ENCODE data around the gene TTC16.

TTC16 gene

DNA sequence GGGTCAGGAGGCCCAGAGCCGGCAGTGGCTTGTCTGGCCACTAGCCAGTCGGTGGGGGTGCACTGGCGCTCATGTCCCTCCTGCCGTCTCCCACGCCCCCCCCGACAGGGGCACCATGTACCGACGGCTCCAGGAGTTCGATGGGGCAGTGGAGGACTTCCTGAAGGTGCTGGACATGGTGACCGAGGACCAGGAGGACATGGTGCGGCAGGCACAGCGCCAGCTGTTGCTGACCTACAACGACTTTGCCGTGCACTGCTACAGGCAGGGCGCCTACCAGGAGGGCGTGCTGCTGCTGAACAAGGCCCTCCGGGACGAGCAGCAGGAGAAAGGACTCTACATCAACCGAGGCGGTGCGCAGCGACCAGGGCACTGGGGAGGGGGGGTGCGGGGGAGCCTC lies 8.1 kb downstream of the TTC16 start:
- H3K36me3 ChIP-seq (ENCODE audit: insufficient read depth, low read length) = no peaks in the 10 kb centered on the region
- no peaks in the 10 kb centered on the region for H3K9me3 ChIP-seq (ENCODE audit: low read length)
- no peak overlapping the region for H3K27ac ChIP-seq (ENCODE audit: low read depth, low read length)
- H3K27me3 ChIP-seq (ENCODE audit: control insufficient read depth in 1 of 2, insufficient read depth in 2 of 2, low read length in 2 of 2) = peaks cover 0 to 4% of the 10 kb centered on the region in 2 donors
- no peak overlapping the region for H3K4me3 ChIP-seq (ENCODE audit: low read depth in 1 of 2, low read length in 2 of 2)
- H3K4me1 ChIP-seq (ENCODE audit: insufficient read depth, low read length) = no peaks in the 10 kb centered on the region
- H3K9ac ChIP-seq (ENCODE audit: low read length) = no peak overlapping the region

DNA sequence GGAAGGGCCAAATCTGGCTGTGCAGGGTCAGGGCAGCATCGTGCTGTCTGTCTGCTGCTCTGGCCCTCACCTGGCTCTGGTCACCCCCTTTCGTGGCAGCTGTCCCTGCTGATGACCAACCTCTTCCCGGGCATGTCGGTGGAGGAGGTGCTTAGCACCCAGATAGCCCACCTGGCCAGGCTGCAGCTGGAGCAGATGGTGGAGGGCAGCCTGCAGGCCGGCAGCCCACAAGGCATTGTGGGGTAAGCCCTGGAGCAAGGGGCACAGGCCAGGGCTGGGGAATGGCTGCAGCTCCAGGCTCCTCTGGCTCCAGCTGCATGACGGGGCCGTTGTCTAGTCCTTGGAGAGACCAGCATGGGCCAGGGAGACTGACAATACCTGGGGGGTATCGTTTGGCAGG lies 11.0 kb downstream of the TTC16 start:
- Histone ChIP-seq H3K4me3 (ENCODE audit: low read depth in 1 of 2, low read length in 2 of 2) (no peak overlapping the region), H3K27ac (ENCODE audit: low read depth, low read length) (no peak overlapping the region), H3K36me3 (ENCODE audit: insufficient read depth, low read length) (no peaks in the 10 kb centered on the region)

DNA sequence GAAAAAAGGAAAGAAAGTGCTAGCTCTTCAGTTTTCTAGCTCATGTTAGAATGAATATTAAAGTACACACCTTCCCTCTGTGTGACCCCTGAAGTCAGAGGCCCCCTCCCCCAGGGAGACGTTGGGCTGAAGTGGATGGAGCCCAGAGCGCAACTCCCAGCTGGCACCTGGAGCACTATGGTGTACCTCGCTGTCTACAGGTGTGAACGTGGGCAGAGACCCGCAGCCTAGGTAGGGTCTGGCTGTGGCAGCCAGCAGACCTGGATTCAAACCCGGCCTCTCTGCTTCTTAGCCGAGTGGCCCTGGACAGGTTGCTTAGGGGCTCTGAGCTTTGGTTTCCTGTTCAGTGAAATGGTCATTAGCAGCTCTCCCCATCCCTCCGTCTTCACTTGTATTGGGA lies 12.9 kb downstream of the TTC16 start:
- Histone ChIP-seq H3K4me3 (ENCODE audit: low read depth in 1 of 2, low read length in 2 of 2) (no peak overlapping the region), H3K27ac (ENCODE audit: low read depth, low read length) (no peak overlapping the region), H3K4me1 (ENCODE audit: insufficient read depth, low read length) (peaks cover 7% of the 10 kb centered on the region), H3K9me3 (ENCODE audit: low read length) (no peaks in the 10 kb centered on the region), H3K9ac (ENCODE audit: low read length) (no peak overlapping the region), H3K27me3 (ENCODE audit: control insufficient read depth in 1 of 2, insufficient read depth in 2 of 2, low read length in 2 of 2) (peaks cover 0 to 4% of the 10 kb centered on the region in 2 donors), H3K36me3 (ENCODE audit: insufficient read depth, low read length) (no peaks in the 10 kb centered on the region)

More for the DNA sequence above, 11.0 kb downstream of the TTC16 start:
- Histone ChIP-seq H3K9ac (ENCODE audit: low read length) (no peak overlapping the region), H3K27me3 (ENCODE audit: control insufficient read depth in 1 of 2, insufficient read depth in 2 of 2, low read length in 2 of 2) (peaks cover 0 to 4% of the 10 kb centered on the region in 2 donors), H3K9me3 (ENCODE audit: low read length) (no peaks in the 10 kb centered on the region), H3K4me1 (ENCODE audit: insufficient read depth, low read length) (peaks cover 3% of the 10 kb centered on the region)

DNA sequence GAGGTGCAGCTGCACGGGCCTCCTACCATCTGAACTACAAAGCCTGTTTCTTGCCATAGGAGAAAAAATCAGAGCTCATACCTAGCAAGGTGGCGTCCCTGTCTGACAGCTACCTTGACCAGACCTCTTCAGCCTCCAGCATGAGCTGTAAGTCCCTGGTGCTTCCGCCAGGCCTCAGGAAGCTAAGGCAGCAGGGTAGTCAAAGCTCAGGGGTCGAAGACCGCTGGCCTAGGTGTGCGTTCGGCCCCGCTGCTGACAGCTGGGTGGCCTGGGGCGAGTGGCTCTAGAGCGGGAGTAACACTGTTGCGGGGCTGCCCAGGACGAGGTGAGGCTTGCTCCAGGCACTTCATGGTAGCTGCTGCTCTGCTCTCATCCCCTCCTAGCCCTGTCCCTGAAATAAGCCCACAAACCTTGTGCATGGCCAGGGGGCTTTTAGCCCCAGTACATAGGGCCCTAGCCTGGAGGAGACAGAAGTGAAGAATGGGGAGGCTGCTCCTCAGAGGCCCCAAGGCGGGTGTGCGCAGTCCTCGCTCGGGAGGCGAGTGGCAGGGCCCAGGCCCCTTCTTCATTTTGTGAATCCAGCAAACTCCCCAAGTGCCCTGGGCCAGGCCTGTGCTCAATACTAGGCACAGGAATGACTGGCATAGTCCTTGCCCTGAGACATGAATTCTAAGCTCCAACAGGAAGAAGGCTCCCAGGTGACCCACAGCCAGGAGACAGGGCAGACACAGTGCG lies 13.8 kb downstream of the TTC16 start:
- Histone ChIP-seq H3K36me3 (ENCODE audit: insufficient read depth, low read length) (no peaks in the 10 kb centered on the region), H3K4me3 (ENCODE audit: low read depth in 1 of 2, low read length in 2 of 2) (no peak overlapping the region), H3K27me3 (ENCODE audit: control insufficient read depth in 1 of 2, insufficient read depth in 2 of 2, low read length in 2 of 2) (no peaks in the 10 kb centered on the region), H3K9ac (ENCODE audit: low read length) (no peak overlapping the region), H3K9me3 (ENCODE audit: low read length) (no peaks in the 10 kb centered on the region), H3K27ac (ENCODE audit: low read depth, low read length) (no peak overlapping the region), H3K4me1 (ENCODE audit: insufficient read depth, low read length) (peaks cover 15% of the 10 kb centered on the region)

DNA sequence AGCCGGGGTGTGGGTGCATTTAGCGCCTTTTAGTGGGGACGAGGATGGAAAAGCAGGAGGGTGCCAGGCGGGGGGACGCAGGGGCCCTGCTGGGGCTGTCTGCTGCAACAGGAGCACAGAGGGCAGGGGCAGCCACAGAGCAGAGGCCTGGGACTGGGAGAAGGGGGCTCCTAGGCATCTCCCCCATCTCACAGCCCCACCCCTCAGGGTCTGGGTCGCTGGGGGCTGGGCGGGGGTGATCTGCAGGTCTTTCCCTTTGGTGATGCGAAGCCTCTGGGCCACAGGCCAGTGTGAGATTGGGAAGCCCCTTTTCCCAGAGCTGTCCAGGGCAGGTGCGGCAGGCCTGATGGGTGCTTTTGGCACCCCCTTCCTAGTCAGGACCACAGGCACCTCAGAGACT lies 14.4 kb downstream of the TTC16 start:
- Histone ChIP-seq H3K9ac (ENCODE audit: low read length) (no peak overlapping the region), H3K36me3 (ENCODE audit: insufficient read depth, low read length) (no peaks in the 10 kb centered on the region), H3K4me3 (ENCODE audit: low read depth in 1 of 2, low read length in 2 of 2) (no peak overlapping the region), H3K4me1 (ENCODE audit: insufficient read depth, low read length) (peaks cover 15% of the 10 kb centered on the region), H3K27me3 (ENCODE audit: control insufficient read depth in 1 of 2, insufficient read depth in 2 of 2, low read length in 2 of 2) (no peaks in the 10 kb centered on the region), H3K9me3 (ENCODE audit: low read length) (no peaks in the 10 kb centered on the region), H3K27ac (ENCODE audit: low read depth, low read length) (no peak overlapping the region)

DNA sequence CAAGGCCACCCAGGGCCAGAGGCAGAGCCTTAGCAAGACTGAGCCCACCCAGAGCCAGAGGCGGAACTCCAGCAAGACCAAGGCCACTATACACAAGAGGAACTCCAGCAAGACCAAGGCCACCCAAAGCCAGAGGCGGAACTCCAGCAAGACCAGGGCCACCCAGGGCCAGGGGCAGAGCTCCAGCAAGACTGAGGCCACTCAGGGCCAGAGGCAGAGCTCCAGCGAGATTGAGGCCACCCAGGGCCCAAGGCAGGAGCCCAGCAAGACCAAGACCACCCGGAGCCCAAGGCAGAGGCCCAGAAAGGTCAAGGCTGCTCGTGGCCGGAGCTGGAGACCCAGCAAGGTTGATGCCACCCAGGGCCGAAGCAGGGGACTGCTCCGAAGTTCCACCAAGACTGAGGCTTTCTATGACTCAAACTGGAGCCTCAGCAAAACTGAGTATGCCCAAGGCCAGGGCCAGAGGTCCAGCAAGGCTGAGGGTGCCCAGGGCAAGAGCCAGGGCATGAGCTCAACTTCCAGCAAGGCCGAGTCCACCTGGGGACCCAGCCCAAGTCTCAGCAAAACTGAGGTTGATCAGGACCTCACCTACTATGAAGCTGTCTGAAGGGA lies 15.0 kb downstream of the TTC16 start:
- no peaks in the 10 kb centered on the region for H3K36me3 ChIP-seq (ENCODE audit: insufficient read depth, low read length)
- no peak overlapping the region for H3K4me3 ChIP-seq (ENCODE audit: low read depth in 1 of 2, low read length in 2 of 2)

DNA sequence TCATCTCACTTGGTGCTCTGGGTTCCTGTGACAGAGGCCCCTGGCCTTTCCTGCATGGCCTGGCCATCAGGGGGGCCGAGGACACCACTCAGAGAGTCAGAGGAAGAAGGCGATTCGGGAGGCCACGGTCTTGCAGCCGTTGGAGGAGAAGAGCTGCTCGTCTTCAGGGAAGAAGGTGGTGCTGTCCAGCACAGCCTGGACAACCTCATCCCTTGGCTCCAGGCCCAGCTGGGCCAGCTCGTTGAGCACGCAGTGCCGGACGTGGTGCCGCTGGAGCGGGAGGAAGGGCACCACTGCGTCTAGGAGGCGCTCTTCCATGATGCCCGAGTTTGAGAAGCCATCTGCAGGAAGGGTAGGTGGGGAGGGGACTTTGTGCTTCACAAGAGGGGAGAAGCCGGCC lies 16.1 kb downstream of the TTC16 start:
- Histone ChIP-seq H3K9me3 (ENCODE audit: low read length) (no peaks in the 10 kb centered on the region), H3K9ac (ENCODE audit: low read length) (no peak overlapping the region), H3K27ac (ENCODE audit: low read depth, low read length) (no peak overlapping the region), H3K27me3 (ENCODE audit: control insufficient read depth in 1 of 2, insufficient read depth in 2 of 2, low read length in 2 of 2) (no peaks in the 10 kb centered on the region), H3K36me3 (ENCODE audit: insufficient read depth, low read length) (no peaks in the 10 kb centered on the region), H3K4me1 (ENCODE audit: insufficient read depth, low read length) (peaks cover 21% of the 10 kb centered on the region), H3K4me3 (ENCODE audit: low read depth in 1 of 2, low read length in 2 of 2) (no peak overlapping the region)

More for the DNA sequence above, 15.0 kb downstream of the TTC16 start:
- H3K27me3 ChIP-seq (ENCODE audit: control insufficient read depth in 1 of 2, insufficient read depth in 2 of 2, low read length in 2 of 2) = no peaks in the 10 kb centered on the region
- H3K9me3 ChIP-seq (ENCODE audit: low read length) = no peaks in the 10 kb centered on the region
- H3K27ac ChIP-seq (ENCODE audit: low read depth, low read length) = no peak overlapping the region
- H3K4me1 ChIP-seq (ENCODE audit: insufficient read depth, low read length) = peaks cover 21% of the 10 kb centered on the region
- no peak overlapping the region for H3K9ac ChIP-seq (ENCODE audit: low read length)

DNA sequence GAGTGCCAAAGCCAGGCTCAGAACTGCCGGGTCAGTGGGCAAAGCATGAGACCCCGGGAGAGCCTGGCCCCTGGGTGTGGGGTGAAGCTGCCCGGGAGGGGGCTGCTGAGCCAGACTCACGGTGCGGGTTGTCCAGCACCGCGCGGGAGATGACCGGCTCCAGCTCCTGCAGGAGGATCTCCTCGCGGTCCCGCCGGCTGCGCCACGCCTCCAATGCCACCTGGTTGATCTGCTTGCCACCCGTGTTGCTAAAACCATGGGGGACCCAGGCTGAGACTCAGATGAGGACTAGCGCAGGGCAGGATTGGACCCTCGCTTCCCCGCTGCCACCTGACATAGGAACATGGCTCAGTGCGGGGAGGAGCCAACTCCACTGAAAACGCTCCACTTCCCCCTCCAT lies 16.6 kb downstream of the TTC16 start:
- Histone ChIP-seq H3K4me1 (ENCODE audit: insufficient read depth, low read length) (peaks cover 21% of the 10 kb centered on the region), H3K27me3 (ENCODE audit: control insufficient read depth in 1 of 2, insufficient read depth in 2 of 2, low read length in 2 of 2) (no peaks in the 10 kb centered on the region), H3K9me3 (ENCODE audit: low read length) (no peaks in the 10 kb centered on the region), H3K36me3 (ENCODE audit: insufficient read depth, low read length) (no peaks in the 10 kb centered on the region), H3K9ac (ENCODE audit: low read length) (no peak overlapping the region), H3K27ac (ENCODE audit: low read depth, low read length) (no peak overlapping the region), H3K4me3 (ENCODE audit: low read depth in 1 of 2, low read length in 2 of 2) (no peak overlapping the region)

DNA sequence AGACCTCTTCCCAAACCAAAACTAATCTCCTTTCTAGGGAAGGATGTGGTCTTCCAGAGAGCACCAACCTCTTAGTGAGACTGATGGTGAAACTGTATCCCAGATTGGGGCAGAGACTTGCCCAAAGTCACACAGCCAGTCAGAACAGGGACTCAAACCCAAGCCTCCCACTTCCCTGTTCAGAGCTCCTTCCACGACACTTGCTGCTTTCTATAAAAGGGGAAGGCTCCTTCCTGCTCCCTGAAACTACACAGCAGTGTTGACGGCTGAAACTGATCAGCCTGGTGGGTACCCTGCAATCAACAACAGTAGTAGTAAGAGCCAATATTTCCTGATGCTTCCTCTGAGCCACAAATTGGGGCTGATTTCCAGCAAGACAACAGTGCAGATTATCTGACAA lies 17.7 kb downstream of the TTC16 start:
- Histone ChIP-seq H3K4me3 (ENCODE audit: low read depth in 1 of 2, low read length in 2 of 2) (no peak overlapping the region), H3K27me3 (ENCODE audit: control insufficient read depth in 1 of 2, insufficient read depth in 2 of 2, low read length in 2 of 2) (no peaks in the 10 kb centered on the region), H3K27ac (ENCODE audit: low read depth, low read length) (no peak overlapping the region), H3K4me1 (ENCODE audit: insufficient read depth, low read length) (peaks cover 21% of the 10 kb centered on the region), H3K9ac (ENCODE audit: low read length) (no peak overlapping the region), H3K36me3 (ENCODE audit: insufficient read depth, low read length) (no peaks in the 10 kb centered on the region), H3K9me3 (ENCODE audit: low read length) (no peaks in the 10 kb centered on the region)

DNA sequence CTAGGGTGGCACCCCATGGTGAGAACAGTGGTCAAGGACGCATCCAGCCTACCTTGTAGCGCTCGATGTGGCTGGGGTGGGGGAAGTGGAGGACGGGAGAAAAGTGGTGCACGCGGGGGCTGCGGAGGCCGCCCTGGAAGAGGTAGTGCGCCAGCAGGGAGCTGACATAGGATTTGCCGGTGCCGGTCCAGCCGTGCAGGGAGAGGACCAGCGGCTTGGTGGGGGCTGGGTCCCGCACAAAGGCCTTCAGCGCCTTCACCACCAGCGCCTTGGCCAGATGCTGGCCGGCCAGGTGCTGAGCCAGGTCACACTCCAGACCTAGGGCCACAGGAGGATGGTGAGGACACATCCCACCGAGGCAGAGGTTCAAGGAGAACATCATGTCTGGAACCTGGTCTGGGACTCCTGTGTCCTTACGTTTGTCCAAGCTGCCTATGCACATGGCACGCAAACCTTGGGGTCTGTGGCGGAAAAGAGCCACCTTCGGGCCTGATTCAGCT lies 18.4 kb downstream of the TTC16 start:
- Histone ChIP-seq H3K4me3 (ENCODE audit: low read depth in 1 of 2, low read length in 2 of 2) (peak overlapping the region in 1 of 2 donors; percentile 74), H3K36me3 (ENCODE audit: insufficient read depth, low read length) (no peaks in the 10 kb centered on the region), H3K27ac (ENCODE audit: low read depth, low read length) (peak overlapping the region; percentile 78), H3K4me1 (ENCODE audit: insufficient read depth, low read length) (peaks cover 21% of the 10 kb centered on the region), H3K27me3 (ENCODE audit: control insufficient read depth in 1 of 2, insufficient read depth in 2 of 2, low read length in 2 of 2) (no peaks in the 10 kb centered on the region), H3K9me3 (ENCODE audit: low read length) (no peaks in the 10 kb centered on the region), H3K9ac (ENCODE audit: low read length) (peak overlapping the region; percentile 2)

DNA sequence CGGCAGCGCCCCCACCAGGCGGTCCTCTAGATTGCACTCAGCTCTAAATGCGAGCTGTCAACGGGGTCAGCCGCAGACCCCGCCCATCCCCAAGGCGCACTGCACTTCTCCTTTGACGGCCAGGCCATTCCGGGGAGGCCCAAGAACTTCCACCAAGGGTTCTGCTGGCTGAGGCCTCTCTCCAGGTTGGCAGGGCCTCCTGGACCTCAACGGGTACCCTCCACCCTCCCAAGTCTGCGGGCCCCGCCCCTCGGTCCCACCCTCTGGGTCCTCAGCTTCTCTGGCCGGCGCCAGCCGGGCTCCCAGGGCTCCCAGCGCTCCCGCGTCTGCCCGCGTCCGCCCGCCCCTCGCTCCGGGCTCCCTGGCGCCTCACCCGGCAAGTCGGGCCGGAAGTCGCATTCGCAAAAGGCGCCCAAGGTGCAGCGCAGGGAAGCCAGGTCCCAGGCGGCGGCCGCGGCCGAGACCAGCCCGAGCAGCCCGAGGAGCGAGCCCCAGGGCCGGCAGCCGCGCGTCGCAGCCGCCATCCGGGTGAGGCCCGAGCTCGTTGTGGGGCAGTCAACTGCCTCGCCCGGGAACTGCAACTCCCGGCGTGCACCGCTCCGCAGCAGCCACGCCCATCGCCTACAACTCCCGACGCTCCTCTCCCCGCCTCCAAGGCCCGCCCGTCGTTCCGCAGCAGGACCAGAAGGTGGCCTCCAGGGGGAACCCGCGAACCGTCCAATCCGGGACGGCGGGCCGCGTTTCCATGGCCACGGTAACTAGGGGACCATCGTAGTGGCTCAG lies 19.1 kb downstream of the TTC16 start, which contains the start of gene TOR2A:
TSS of gene TOR2A (minus strand) at position 548 of the 783 bp plus-strand sequence. CDS start at position 524, 24 bp downstream.
- peak within 1 kb of the TSS; percentile 2 for H3K9ac ChIP-seq (ENCODE audit: low read length)
- H3K36me3 ChIP-seq (ENCODE audit: insufficient read depth, low read length) = no peaks in the 10 kb centered on the region
- peak within 1 kb of the TSS; percentile 78 for H3K27ac ChIP-seq (ENCODE audit: low read depth, low read length)
- peaks cover 21% of the 10 kb centered on the region for H3K4me1 ChIP-seq (ENCODE audit: insufficient read depth, low read length)
- no peaks in the 10 kb centered on the region for H3K27me3 ChIP-seq (ENCODE audit: control insufficient read depth in 1 of 2, insufficient read depth in 2 of 2, low read length in 2 of 2)
- peak within 1 kb of the TSS; percentile 48 to 74 for H3K4me3 ChIP-seq (ENCODE audit: low read depth in 1 of 2, low read length in 2 of 2)
- no peaks in the 10 kb centered on the region for H3K9me3 ChIP-seq (ENCODE audit: low read length)
